Cerebellar nuclear complex (tissue), 1 donor: Measurements from ENCODE around the gene ASZ1.

Experiments
- DNase-seq, 2 experiments: peaks; one replicate each; lab custom pipeline; 2025; lab: John Stamatoyannopoulos, UW

The ASZ1 gene

GRCh38 chr7:117338020-117338419, 89.3 kb downstream of the ASZ1 start:
- no peak for DNase-seq

- DNase-seq, result no peak
Observed at GRCh38 chr7:117333168-117333567, 94.1 kb downstream of the ASZ1 start.

GRCh38 chr7:117332031-117332430, 95.3 kb downstream of the ASZ1 start:
- DNase-seq, result no peak

- no peak for DNase-seq
Observed at GRCh38 chr7:117325836-117326235, 101.5 kb downstream of the ASZ1 start.

- no peak for DNase-seq
Observed at GRCh38 chr7:117324960-117325359, 102.3 kb downstream of the ASZ1 start.

GRCh38 chr7:117323851-117324711, 103.2 kb downstream of the ASZ1 start:
- DNase-seq, result no peak

GRCh38 chr7:117323305-117323850, 103.9 kb downstream of the ASZ1 start:
- no peak for DNase-seq

- no peak for DNase-seq
Observed at GRCh38 chr7:117322741-117323304, 104.5 kb downstream of the ASZ1 start, which contains the start of gene WNT2. Gene WNT2, minus strand, starts transcription at chr7:117323058. Its CDS starts 69 bp downstream, at chr7:117322989.

- DNase-seq, result no peak
Observed at GRCh38 chr7:117320523-117320922, 106.8 kb downstream of the ASZ1 start.

GRCh38 chr7:117319181-117319580, 108.1 kb downstream of the ASZ1 start:
- no peak for DNase-seq

GRCh38 chr7:117313582-117313981, 113.7 kb downstream of the ASZ1 start:
- no peak for DNase-seq
